ENCODE measurements around the gene TRAM2. TPM values are rescaled to one million over a fixed set of nuclear protein-coding genes. Genes with fewer than 3 reads are reported as not detected.

Gene TRAM2
- total and polyA plus RNA-seq, 9 of the 15 experiments (the other 6 are each of a cell fraction or from before 2014, with no cell fraction given): 2.6 to 13.3 (median 8.9) TPM

DNA sequence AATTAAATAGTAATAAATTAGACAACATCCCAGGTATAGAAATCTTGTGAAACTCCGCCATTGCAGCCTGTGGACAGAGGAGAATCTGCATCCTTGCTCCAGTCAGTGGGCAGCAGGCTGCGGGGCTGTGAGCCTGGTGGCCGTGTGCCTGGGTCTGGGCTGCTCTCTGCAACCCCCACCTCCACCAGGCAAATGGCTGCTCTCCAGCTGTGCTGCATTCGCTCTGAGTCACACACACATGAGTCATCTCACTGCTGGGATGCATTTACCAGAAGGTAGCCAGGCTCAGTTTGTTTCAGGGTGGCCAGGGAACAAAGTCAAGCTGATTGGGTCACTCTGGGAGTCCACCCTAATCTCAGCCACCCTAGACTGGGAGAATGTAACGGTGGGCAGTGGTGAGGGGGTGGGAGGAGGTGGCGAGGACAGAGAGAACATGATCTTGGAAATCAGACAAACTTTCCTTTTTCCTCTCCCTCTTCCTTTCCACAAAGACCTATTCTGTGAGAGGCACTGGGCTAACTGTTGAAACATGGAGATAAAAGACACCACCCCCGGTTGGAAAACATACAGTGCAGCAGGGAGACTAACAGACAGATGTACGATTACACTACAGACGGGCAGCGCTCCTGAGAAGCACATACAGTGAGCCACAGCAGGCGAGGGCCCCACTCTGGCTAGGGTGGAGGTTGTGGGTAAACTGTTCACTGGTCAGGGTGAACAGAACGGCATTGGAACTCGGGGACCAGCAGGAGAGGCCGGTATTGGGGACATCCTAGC, 59.2 kb downstream of the TRAM2 start (continued):
- TF ChIP-seq, protein P1, sequence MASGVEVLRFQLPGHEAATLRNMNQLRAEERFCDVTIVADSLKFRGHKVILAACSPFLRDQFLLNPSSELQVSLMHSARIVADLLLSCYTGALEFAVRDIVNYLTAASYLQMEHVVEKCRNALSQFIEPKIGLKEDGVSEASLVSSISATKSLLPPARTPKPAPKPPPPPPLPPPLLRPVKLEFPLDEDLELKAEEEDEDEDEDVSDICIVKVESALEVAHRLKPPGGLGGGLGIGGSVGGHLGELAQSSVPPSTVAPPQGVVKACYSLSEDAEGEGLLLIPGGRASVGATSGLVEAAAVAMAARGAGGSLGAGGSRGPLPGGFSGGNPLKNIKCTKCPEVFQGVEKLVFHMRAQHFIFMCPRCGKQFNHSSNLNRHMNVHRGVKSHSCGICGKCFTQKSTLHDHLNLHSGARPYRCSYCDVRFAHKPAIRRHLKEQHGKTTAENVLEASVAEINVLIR (CRISPR knock-in tag; IDR thresholded peaks at IDR 0.05): no peak; the same call in 1 of the 2 replicates
- peak; percentile 79; the same call in 1 of the 2 replicates for TF ChIP-seq TRIM28 (IDR thresholded peaks at IDR 0.05)

DNA sequence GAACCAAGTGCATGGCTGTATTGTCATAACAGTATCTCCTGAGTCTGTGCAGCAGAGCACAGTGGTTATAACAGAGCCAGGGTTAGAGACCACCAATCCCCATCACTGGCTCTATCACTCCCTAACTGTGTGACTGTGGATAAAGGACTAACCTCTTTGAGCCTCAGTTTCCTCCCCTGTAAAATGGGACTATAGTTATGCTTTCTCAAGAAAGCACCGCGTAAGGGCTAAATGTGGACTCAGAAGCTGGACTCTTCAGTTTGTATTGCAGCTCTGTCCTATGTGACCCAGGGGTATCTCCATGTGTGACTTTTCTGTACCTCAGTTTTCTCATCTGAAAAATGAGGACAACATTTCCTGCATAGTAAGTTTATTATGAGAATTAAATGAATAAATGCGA, 59.9 kb downstream of the TRAM2 start:
- Histone ChIP-seq H3K9me1 (ENCODE audit: control insufficient read depth, insufficient read depth, low read length) (peaks cover 3% of the 10 kb centered on the region), H3K4me3 (no peak overlapping the region), H3K9me3 (replicated peaks; ENCODE audit: control insufficient read depth, insufficient read depth, low read depth, low read length) (no peaks in the 10 kb centered on the region), H3K27me3 (ENCODE audit: control insufficient read depth in 2 of 2, insufficient read depth in 2 of 2, low read length in 2 of 2) (no peaks in the 10 kb centered on the region), H3K79me2 (ENCODE audit: control insufficient read depth, insufficient read depth, low read length) (peaks cover 6% of the 10 kb centered on the region; the same call in 1 of the 3 replicates), H4K20me1 (replicated peaks; ENCODE audit: control insufficient read depth, insufficient read depth, low read length) (no peaks in the 10 kb centered on the region), H3K36me3 (ENCODE audit: control insufficient read depth, insufficient read depth, low read length) (peaks cover 29% of the 10 kb centered on the region; the same call in 2 of the 3 replicates), H3K9ac (ENCODE audit: insufficient read depth in 1 of 2, low read depth in 2 of 2, low read length in 2 of 2) (no peak overlapping the region), H2AFZ (ENCODE audit: low read depth, low read length) (no peak overlapping the region), H3K4me2 (ENCODE audit: insufficient read depth, low read length) (peak overlapping the region; percentile 84; the same call in 1 of the 2 replicates), H3K27ac (ENCODE audit: extremely low read depth, low read depth, low read length) (peak overlapping the region; percentile 90; the same call in 1 of the 3 replicates), H3K4me1 (replicated peaks in 1 of 2; ENCODE audit: control insufficient read depth in 2 of 2, insufficient read depth in 2 of 2, low read length in 2 of 2) (peaks cover 29 to 51% of the 10 kb centered on the region in 2 experiments)
- ChIA-PET CTCF (ENCODE audit: low intra/inter-chr PET ratio) (no interaction called here), POLR2A (interaction anchor here (1.8 kb wide), 1 partner anchor 34 kb away, joined by 6 read pairs; no protein-coding TSS in a partner anchor)
- 97% methylated on average over 3 of the region's 3 CpGs for WGBS (ENCODE audit: insufficient coverage, low coverage, missing lambda C conversion rate)
- no TSS peak for BruUV-seq (replicated peaks)
- in situ Hi-C loops (cut with MboI): no loop called here
- DNase-seq (ENCODE audit: extremely low read depth in 1 of 4, low spot score in 3 of 4) (no peak), FAIRE-seq (no peak), ATAC-seq (no peak)
- intact Hi-C loops (cut with micrococcal nuclease): loop anchor here (5.0 to 10.0 kb wide), 2 partner anchors 60 to 232 kb away; partner anchors contain the start of genes MCM3 and TRAM2
- TF ChIP-seq, protein P2, sequence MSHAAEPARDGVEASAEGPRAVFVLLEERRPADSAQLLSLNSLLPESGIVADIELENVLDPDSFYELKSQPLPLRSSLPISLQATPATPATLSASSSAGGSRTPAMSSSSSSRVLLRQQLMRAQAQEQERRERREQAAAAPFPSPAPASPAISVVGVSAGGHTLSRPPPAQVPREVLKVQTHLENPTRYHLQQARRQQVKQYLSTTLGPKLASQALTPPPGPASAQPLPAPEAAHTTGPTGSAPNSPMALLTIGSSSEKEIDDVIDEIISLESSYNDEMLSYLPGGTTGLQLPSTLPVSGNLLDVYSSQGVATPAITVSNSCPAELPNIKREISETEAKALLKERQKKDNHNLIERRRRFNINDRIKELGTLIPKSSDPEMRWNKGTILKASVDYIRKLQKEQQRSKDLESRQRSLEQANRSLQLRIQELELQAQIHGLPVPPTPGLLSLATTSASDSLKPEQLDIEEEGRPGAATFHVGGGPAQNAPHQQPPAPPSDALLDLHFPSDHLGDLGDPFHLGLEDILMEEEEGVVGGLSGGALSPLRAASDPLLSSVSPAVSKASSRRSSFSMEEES (CRISPR knock-in tag; IDR thresholded peaks at IDR 0.05): no peak
- TF ChIP-seq RBM25 (IDR thresholded peaks at IDR 0.05; ENCODE audit: low read depth, low read length, severe bottlenecking) (peak; percentile 91), HDAC2 (IDR thresholded peaks at IDR 0.05) (peak; percentile 13; the same call in 1 of the 2 replicates), SMARCA5 (IDR thresholded peaks at IDR 0.05) (peak; percentile 78), ADNP (tag; IDR thresholded peaks at IDR 0.05) (peak; percentile 67; the same call in 1 of the 2 replicates), ZNF780A (CRISPR knock-in tag; IDR thresholded peaks at IDR 0.05) (no peak)
- TF ChIP-seq, protein P3, sequence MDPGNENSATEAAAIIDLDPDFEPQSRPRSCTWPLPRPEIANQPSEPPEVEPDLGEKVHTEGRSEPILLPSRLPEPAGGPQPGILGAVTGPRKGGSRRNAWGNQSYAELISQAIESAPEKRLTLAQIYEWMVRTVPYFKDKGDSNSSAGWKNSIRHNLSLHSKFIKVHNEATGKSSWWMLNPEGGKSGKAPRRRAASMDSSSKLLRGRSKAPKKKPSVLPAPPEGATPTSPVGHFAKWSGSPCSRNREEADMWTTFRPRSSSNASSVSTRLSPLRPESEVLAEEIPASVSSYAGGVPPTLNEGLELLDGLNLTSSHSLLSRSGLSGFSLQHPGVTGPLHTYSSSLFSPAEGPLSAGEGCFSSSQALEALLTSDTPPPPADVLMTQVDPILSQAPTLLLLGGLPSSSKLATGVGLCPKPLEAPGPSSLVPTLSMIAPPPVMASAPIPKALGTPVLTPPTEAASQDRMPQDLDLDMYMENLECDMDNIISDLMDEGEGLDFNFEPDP (CRISPR knock-in tag; IDR thresholded peaks at IDR 0.05): no peak
- TF ChIP-seq, protein P4, sequence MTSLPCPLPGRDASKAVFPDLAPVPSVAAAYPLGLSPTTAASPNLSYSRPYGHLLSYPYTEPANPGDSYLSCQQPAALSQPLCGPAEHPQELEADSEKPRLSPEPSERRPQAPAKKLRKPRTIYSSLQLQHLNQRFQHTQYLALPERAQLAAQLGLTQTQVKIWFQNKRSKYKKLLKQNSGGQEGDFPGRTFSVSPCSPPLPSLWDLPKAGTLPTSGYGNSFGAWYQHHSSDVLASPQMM (CRISPR knock-in tag; IDR thresholded peaks at IDR 0.05): no peak
- TF ChIP-seq, protein P5, sequence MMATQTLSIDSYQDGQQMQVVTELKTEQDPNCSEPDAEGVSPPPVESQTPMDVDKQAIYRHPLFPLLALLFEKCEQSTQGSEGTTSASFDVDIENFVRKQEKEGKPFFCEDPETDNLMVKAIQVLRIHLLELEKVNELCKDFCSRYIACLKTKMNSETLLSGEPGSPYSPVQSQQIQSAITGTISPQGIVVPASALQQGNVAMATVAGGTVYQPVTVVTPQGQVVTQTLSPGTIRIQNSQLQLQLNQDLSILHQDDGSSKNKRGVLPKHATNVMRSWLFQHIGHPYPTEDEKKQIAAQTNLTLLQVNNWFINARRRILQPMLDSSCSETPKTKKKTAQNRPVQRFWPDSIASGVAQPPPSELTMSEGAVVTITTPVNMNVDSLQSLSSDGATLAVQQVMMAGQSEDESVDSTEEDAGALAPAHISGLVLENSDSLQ (IDR thresholded peaks at IDR 0.05): no peak
